ENCODE measurements around the gene TUBA8. TPM values are rescaled to one million over a fixed set of nuclear protein-coding genes. Genes with fewer than 3 reads are reported as not detected.

The TUBA8 gene
- polyA plus RNA-seq, 3 donors: 0.18 to 2.1 (median 0.27) TPM

GRCh38 chr22:18066181-18066859 lies 44.3 kb upstream of the TUBA8 start:
- no peak for DNase-seq
- Histone ChIP-seq H3K27ac (ENCODE audit: low read depth in 1 of 2, low read length in 2 of 2) (no peak overlapping the region), H3K9ac (ENCODE audit: insufficient read depth, low read length, poor library complexity, severe bottlenecking) (no peak overlapping the region), H2AFZ (ENCODE audit: insufficient read depth, low read depth, low read length, poor library complexity, severe bottlenecking) (peak overlapping the region; percentile 6), H3K27me3 (ENCODE audit: control insufficient read depth in 2 of 2, insufficient read depth in 2 of 2, low read length in 2 of 2) (no peaks in the 10 kb centered on the region), H3K4me1 (ENCODE audit: control insufficient read depth in 1 of 2, insufficient read depth in 2 of 2, low read length in 2 of 2) (no peaks in the 10 kb centered on the region), H3K4me2 (replicated peaks; ENCODE audit: extremely low read depth, low read length, poor library complexity, severe bottlenecking) (no peak overlapping the region), H3K9me3 (replicated peaks in 1 of 2; ENCODE audit: control insufficient read depth in 1 of 2, insufficient read depth in 1 of 2, low read length in 2 of 2) (no peaks in the 10 kb centered on the region), H3K79me2 (ENCODE audit: insufficient read depth, low read length) (no peaks in the 10 kb centered on the region), H3K4me3 (replicated peaks in 1 of 3; ENCODE audit: low read depth in 2 of 3, low read length in 3 of 3) (no peak overlapping the region), H4K20me1 (ENCODE audit: insufficient read depth, low read length) (no peaks in the 10 kb centered on the region), H3K36me3 (replicated peaks in 1 of 2; ENCODE audit: control insufficient read depth in 1 of 2, insufficient read depth in 2 of 2, low read length in 2 of 2) (no peaks in the 10 kb centered on the region)
- no peaks in the 10 kb centered on the region for H3K36me3 Mint-ChIP-seq
- intact Hi-C loops (cut with micrococcal nuclease): no loop called here
- H3K27ac Mint-ChIP-seq: no peak overlapping the region
- H3K4me1 Mint-ChIP-seq: peaks cover 13% of the 10 kb centered on the region
- H3K4me3 Mint-ChIP-seq: peak overlapping the region in 1 of 2 donors; percentile 59
- H3K9me3 Mint-ChIP-seq: peaks cover 0 to 5% (median 0%) of the 10 kb centered on the region in 7 donors
- no peak for TF ChIP-seq CTCF (IDR thresholded peaks at IDR 0.05)
- 57% methylated on average over 7 of the region's 12 CpGs for WGBS (ENCODE audit: insufficient coverage)
- H3K27me3 Mint-ChIP-seq (ENCODE audit: low read depth in 3 of 3): peaks cover 12 to 21% (median 13%) of the 10 kb centered on the region in 3 donors

GRCh38 chr22:18067121-18067520 lies 43.5 kb upstream of the TUBA8 start:
- H3K4me2 ChIP-seq (replicated peaks; ENCODE audit: extremely low read depth, low read length, poor library complexity, severe bottlenecking): no peak overlapping the region
- H4K20me1 ChIP-seq (ENCODE audit: insufficient read depth, low read length): no peaks in the 10 kb centered on the region
- H3K27me3 Mint-ChIP-seq (ENCODE audit: low read depth in 3 of 3): peaks cover 12 to 22% (median 13%) of the 10 kb centered on the region in 3 donors
- H3K4me3 ChIP-seq (replicated peaks in 1 of 3; ENCODE audit: low read depth in 2 of 3, low read length in 3 of 3): no peak overlapping the region
- H3K4me1 ChIP-seq (ENCODE audit: control insufficient read depth in 1 of 2, insufficient read depth in 2 of 2, low read length in 2 of 2): no peaks in the 10 kb centered on the region
- H3K4me3 Mint-ChIP-seq: no peak overlapping the region
- no peaks in the 10 kb centered on the region for H3K36me3 Mint-ChIP-seq
- no peaks in the 10 kb centered on the region for H3K27me3 ChIP-seq (ENCODE audit: control insufficient read depth in 2 of 2, insufficient read depth in 2 of 2, low read length in 2 of 2)
- H3K9me3 Mint-ChIP-seq: peaks cover 0 to 5% (median 0%) of the 10 kb centered on the region in 7 donors
- no peak for DNase-seq
- no peak overlapping the region for H3K27ac Mint-ChIP-seq
- no peaks in the 10 kb centered on the region for H3K9me3 ChIP-seq (replicated peaks in 1 of 2; ENCODE audit: control insufficient read depth in 1 of 2, insufficient read depth in 1 of 2, low read length in 2 of 2)
- H3K4me1 Mint-ChIP-seq: peaks cover 13% of the 10 kb centered on the region
- no peak overlapping the region for H3K9ac ChIP-seq (ENCODE audit: insufficient read depth, low read length, poor library complexity, severe bottlenecking)
- no peaks in the 10 kb centered on the region for H3K79me2 ChIP-seq (ENCODE audit: insufficient read depth, low read length)
- H3K36me3 ChIP-seq (replicated peaks in 1 of 2; ENCODE audit: control insufficient read depth in 1 of 2, insufficient read depth in 2 of 2, low read length in 2 of 2): no peaks in the 10 kb centered on the region
- no peak overlapping the region for H2AFZ ChIP-seq (ENCODE audit: insufficient read depth, low read depth, low read length, poor library complexity, severe bottlenecking)
- intact Hi-C loops (cut with micrococcal nuclease): no loop called here
- no peak overlapping the region for H3K27ac ChIP-seq (ENCODE audit: low read depth in 1 of 2, low read length in 2 of 2)
- no peak for TF ChIP-seq CTCF (IDR thresholded peaks at IDR 0.05)
- WGBS (ENCODE audit: insufficient coverage): 97% methylated on average over 2 of the region's 3 CpGs
